Measurements from ENCODE around the gene IL7R.

IL7R gene

GRCh38 chr5:35856765-35857351 is at the start of gene IL7R:
Gene IL7R, plus strand, starts transcription at chr5:35856891. Its CDS starts 87 bp downstream, at chr5:35856978.
- DNase-seq, result no peak

DNA sequence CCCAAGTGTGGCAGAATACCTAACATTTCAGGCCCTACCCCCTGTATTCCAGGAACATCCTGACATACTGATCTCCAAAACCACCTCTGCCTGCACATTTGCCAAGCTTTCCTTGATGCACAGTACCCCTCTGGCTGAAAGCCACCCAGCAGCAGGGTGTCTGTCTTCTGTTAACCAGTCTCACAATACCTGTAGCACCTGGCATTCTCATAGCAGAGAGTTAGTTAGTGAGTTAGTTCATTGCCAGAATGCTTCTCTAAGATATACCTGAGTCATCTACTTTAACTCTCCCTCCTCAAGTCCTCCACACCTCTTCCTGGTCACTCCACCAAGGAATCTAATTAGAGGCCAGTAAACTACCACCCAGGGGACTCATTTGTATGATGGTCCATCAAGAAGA is 46.1 kb upstream of the IL7R start:
- no peak for DNase-seq

- no peak for DNase-seq
Measured at GRCh38 chr5:35811108-35811741, 45.5 kb upstream of the IL7R start.

- no peak for DNase-seq
Measured at GRCh38 chr5:35813521-35813920, 43.2 kb upstream of the IL7R start.

DNA sequence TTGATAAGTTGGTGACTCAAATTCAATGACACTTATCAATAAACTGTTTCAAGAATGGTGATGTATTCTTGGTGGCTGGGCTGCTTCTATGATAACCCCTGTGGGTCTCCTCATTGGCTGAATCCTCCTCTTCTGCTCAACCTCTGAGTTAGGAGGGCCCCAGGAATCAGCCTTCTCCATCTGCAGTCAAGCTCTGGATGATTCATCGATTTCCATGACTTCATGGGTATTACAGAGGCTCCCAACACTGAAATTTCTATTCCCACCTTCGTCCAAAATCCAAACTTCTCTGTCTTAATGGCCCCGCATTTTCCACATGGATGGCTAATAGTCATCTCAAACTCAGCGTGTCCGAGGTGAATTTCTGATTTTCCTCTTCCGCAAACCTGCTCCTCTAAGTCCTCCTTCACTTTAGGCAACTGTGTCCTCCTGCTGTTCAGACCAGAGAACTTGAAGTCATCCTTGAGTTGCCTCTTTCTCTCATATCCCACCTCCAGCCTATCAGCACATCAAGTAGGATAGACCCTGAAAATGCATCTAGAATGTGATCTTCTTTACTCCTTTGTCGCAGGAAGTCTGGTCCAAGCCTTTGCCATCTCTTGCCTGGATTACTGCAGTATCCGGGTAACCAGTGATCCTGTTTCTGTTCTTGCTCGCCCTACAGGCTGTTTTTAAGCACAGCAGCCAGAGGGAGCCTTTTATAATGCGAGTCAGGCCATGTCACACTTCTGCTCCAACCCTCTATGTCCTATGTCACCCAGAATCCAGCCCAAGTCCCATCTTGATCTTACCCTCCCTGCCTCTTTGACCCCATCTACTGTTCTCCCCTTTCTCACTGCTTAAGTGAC is 41.4 kb upstream of the IL7R start:
- DNase-seq, result peak in 2 of 3 experiments; percentile 39 to 70

DNA sequence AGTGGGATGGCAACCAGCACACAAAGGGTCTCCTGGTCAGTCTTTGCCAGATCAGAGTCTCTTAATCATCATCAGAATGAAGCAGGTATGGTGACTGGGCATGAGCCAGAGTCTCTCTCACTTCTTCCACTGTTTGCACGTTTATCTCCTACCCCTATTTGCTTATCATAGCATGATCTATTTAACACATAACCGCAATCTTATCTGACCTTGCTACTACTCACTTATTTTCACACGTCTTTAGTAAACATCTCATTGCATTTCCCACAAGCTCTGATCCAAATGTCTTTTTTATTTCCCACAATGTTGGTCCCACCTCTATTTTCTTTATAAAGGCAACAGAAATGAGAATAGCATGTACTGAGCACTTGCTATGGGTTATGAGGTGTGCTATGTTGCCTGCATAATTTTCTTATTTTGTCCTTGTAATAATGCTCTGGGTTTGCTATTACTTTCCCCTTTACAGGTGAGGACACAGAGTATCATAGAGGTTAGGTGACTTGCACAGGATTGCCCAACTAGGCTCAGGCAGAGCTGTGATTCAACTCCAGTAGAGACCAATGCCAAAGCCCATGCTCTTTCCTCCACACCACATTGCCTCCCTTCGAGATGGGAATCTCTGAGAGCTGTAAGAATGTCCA is 39.7 kb upstream of the IL7R start:
- no peak for DNase-seq

- no peak for DNase-seq
Measured at GRCh38 chr5:35819026-35819425, 37.7 kb upstream of the IL7R start.

GRCh38 chr5:35819668-35820067 is 37.0 kb upstream of the IL7R start:
- DNase-seq, result no peak

- DNase-seq, result no peak
Measured at GRCh38 chr5:35820735-35821134, 36.0 kb upstream of the IL7R start.

DNA sequence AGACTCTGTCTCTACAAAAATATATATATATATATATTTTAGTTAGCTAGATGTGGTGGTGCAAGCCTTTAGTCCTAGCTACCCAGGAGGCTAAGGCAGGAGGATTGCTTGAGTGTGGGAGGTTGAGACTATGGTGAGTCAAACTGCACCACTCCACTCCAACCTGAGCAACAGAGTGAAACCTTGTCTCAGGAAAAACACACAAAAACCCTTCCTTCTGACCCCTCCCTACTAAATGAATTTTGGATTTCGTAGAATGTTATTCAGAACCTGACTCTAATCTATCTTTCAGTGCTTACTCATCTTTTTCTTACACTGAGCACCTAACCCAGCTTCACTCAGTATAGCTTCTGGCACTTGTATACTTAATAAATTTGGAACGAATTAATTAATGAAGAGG is 35.2 kb upstream of the IL7R start:
- DNase-seq, result no peak

GRCh38 chr5:35822511-35822910 is 34.2 kb upstream of the IL7R start:
- DNase-seq, result no peak

GRCh38 chr5:35823347-35824098 is 33.2 kb upstream of the IL7R start:
- DNase-seq, result no peak

GRCh38 chr5:35826056-35826455 is 30.6 kb upstream of the IL7R start:
- no peak for DNase-seq

GRCh38 chr5:35826554-35826953 is 30.1 kb upstream of the IL7R start:
- no peak for DNase-seq

GRCh38 chr5:35828082-35828598 is 28.6 kb upstream of the IL7R start:
- no peak for DNase-seq

DNA sequence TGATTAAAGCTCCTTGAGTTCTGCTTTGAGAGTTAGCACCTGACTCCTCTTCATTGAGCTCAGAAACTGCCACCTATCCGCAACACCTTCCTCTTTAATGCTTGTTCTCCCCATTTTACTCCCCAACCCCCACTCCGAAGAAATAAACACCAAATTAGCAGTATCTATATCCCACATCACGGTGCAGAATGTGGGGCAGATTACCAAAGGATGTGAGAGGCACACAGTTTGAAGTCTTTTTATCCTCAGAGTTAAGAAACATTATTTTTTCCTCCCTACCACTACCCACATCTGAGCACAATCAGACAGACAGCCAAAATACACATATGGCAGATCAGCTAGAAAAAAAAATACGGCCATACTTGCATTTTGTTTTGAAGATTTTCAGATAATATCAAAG is 26.1 kb upstream of the IL7R start:
- DNase-seq, result peak in 1 of 3 experiments; percentile 32

- no peak for DNase-seq
Measured at GRCh38 chr5:35832762-35833161, 23.9 kb upstream of the IL7R start.

DNA sequence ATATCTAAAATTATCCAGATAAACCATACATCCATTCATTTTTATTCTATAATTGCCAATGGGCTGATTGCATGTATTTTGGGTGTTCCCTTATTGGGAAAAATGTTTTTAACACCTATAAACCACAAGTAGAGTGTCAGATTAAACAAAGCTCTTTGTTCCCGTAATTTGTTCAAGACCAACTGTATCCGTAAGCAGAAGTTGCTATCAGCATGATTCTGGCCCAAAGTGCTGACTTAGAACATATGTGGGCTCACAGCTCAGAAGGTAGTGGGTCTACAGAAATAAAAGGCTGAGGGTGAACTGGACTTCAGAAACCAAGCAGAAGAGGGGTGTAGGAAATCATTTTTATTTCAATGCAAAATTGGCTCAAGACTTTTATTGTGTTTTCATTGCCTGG is 23.5 kb upstream of the IL7R start:
- no peak for DNase-seq

- no peak for DNase-seq
Measured at GRCh38 chr5:35835796-35836742, 20.6 kb upstream of the IL7R start.

DNA sequence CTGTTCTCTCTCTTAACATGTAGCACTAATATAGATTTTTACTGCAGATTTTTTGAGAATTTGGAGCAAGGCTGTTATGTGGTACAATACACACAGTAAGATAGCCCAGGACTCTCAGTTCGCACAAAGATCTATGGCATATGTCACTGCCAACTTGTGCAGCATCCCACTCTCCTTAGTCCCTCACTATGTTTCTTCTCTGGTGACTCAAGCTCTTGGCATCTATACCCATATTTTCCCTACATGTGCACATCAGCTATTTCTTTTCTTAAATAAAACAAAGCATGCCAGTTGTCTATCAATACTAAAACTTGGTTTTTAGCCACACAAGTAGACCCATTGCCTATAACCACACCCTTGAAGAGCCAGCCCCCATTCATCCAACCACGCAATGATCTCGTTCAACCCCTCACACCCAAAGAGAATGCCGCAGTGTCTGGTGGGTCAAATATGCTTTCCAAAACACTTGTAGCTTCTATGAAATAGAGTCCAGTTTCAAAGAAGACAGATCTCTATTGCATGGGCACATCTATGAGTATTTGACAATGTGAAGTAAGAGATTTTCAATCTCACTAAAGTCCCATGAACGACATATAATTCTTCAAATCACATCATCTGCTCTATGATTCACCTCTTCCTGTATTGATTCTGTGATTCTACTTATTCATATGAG is 18.2 kb upstream of the IL7R start:
- no peak for DNase-seq

DNA sequence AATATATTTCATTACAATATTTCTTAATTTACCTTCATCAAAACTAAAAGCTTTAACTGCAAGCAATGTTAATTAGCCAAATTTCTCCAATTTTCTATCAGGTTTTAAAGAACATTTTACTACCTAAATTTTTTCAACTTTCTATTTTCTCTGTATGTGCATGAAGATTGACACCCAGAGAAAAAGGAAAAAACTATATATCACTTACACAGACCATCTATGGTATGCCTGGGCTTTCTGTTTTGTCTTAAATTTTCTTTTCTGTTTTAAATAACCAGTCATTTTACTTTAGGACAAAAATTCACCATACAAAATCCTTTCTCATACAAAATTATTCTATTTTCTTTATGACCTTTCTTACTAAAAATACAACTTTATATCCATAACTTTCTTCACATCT is 13.8 kb upstream of the IL7R start:
- no peak for DNase-seq

Data from NCI-H1417 (cell line).